HG03442 (cell line): ENCODE results near the gene MATN3.

Experiments
- ATAC-seq: cut with Tn5 transposase; IDR thresholded peaks from one replicate; pipeline ENCODE4 v1.9.1; 2021; ENCODE audit warnings: mild to moderate bottlenecking, moderate library complexity; ENCODE audit not compliant: unreplicated experiment

The MATN3 gene

GRCh38 chr2:19942199-19942598 lies 70.3 kb downstream of the MATN3 start:
- ATAC-seq: no peak
